Astrocyte (in vitro differentiated cells and primary cell): Measurements from ENCODE around the gene MAN1A1. TPM values are rescaled to one million over a fixed set of nuclear protein-coding genes. Genes with fewer than 3 reads are reported as not detected.

Experiments
- DNase-seq: peaks from one replicate; pipeline ENCODE4 v3.0.0-alpha.2; 2010; ENCODE audit warnings: low read depth
- FAIRE-seq: peaks from 2 replicates; lab custom pipeline; 2011; peaks lifted over from hg19 to GRCh38; lab: Jason Lieb, UNC
- H2AFZ ChIP-seq: 2 replicates; pipeline ENCODE4 v1.6.0; 2012; ENCODE audit warnings: low read depth, low read length, inconsistent platforms
- H3K27ac ChIP-seq: 2 replicates; pipeline ENCODE4 v1.5.1; 2011; ENCODE audit warnings: low read depth, low read length, inconsistent platforms
- H3K27me3 ChIP-seq: 2 replicates; pipeline ENCODE4 v1.6.0; 2011; ENCODE audit warnings: low read length, inconsistent platforms; ENCODE audit not compliant: insufficient read depth
- H3K36me3 ChIP-seq: 2 replicates; pipeline ENCODE4 v1.5.1; 2011; ENCODE audit warnings: low read length, inconsistent platforms; ENCODE audit not compliant: insufficient read depth
- H3K4me1 ChIP-seq: 2 replicates; pipeline ENCODE4 v1.5.1; 2011; ENCODE audit warnings: low read length, inconsistent platforms; ENCODE audit not compliant: insufficient read depth
- H3K4me2 ChIP-seq: 2 replicates; pipeline ENCODE4 v1.6.0; 2012; ENCODE audit warnings: low read length, inconsistent platforms
- H3K4me3 ChIP-seq: 2 replicates; pipeline ENCODE4 v1.5.1; 2011; ENCODE audit warnings: low read depth, mild to moderate bottlenecking, low read length, inconsistent platforms; ENCODE audit not compliant: insufficient read depth
- H3K79me2 ChIP-seq: 2 replicates; pipeline ENCODE4 v1.6.0; 2012; ENCODE audit warnings: mild to moderate bottlenecking, low read length, inconsistent platforms; ENCODE audit not compliant: insufficient read depth
- H3K9ac ChIP-seq: 2 replicates; pipeline ENCODE4 v1.6.0; 2012; ENCODE audit warnings: mild to moderate bottlenecking, low read length, inconsistent platforms
- H3K9me3 ChIP-seq: 2 replicates; pipeline ENCODE4 v1.5.1; 2012; ENCODE audit warnings: low read depth, mild to moderate bottlenecking, low read length, inconsistent platforms; ENCODE audit not compliant: insufficient read depth
- H4K20me1 ChIP-seq: 2 replicates; pipeline ENCODE4 v1.6.0; 2012; ENCODE audit warnings: low read length, inconsistent platforms; ENCODE audit not compliant: insufficient read depth
- H3K27ac Mint-ChIP-seq: one replicate; pipeline ENCODE4 v1.8.0; 2021; ENCODE audit warnings: mild to moderate bottlenecking, mixed read lengths; ENCODE audit not compliant: unreplicated experiment
- H3K27me3 Mint-ChIP-seq: one replicate; pipeline ENCODE4 v1.8.0; 2021; ENCODE audit warnings: low read depth, mixed read lengths; ENCODE audit not compliant: unreplicated experiment
- H3K36me3 Mint-ChIP-seq: one replicate; pipeline ENCODE4 v1.8.0; 2021; ENCODE audit warnings: low read depth, mixed read lengths; ENCODE audit not compliant: unreplicated experiment
- H3K4me1 Mint-ChIP-seq: one replicate; pipeline ENCODE4 v1.8.0; 2021; ENCODE audit warnings: low read depth, mixed read lengths; ENCODE audit not compliant: unreplicated experiment
- H3K4me3 Mint-ChIP-seq: one replicate; pipeline ENCODE4 v1.8.0; 2021; ENCODE audit warnings: mild to moderate bottlenecking, moderate library complexity, mixed read lengths; ENCODE audit not compliant: unreplicated experiment
- H3K9me3 Mint-ChIP-seq: one replicate; pipeline ENCODE4 v1.8.0; 2021; ENCODE audit warnings: mild to moderate bottlenecking, mixed read lengths; ENCODE audit not compliant: unreplicated experiment
- EZH2 ChIP-seq: IDR thresholded peaks from 2 replicates; pipeline ENCODE4 v1.6.1; 2012; ENCODE audit warnings: mild to moderate bottlenecking, low read length, inconsistent platforms; ENCODE audit not compliant: insufficient read depth
- total RNA-seq: library from RNA; stranded (reverse); gene quantifications from 2 replicates; pipeline ENCODE4 v1.2.1, GENCODE V29; 2021
- TF ChIP-seq, protein P1 (sequence below): IDR thresholded peaks from 2 replicates; pipeline ENCODE4 v1.5.1; 2011; ENCODE audit warnings: low read depth, mild to moderate bottlenecking, inconsistent platforms, low read length, moderate library complexity; ENCODE audit not compliant: insufficient read depth

MAN1A1 gene
- total RNA-seq, 1 donor from 2014 or later, result 11.7 TPM

DNA sequence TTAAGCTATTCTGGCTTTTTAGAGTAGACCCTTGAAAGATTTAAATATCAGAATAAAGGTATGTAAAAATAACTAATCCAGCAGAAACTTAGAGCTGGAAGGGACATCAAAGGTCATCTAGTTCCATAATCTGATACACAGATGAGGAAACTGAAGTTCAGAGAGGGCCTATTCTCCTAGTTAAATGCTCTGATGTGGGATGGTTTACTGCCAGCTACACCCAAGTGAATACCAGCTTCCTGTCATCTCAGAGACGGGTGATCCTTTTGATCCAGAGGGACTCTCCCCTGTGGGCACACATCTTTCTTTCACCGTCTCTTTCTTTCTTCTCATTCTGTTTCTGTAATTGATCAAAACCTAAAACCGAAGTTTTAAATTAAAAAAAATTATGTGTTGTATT, 94.1 kb downstream of the MAN1A1 start:
- Mint-ChIP-seq H3K9me3 (no peaks in the 10 kb centered on the region), H3K4me3 (no peak overlapping the region), H3K27me3 (no peaks in the 10 kb centered on the region), H3K27ac (no peak overlapping the region), H3K4me1 (no peaks in the 10 kb centered on the region), H3K36me3 (no peaks in the 10 kb centered on the region)
- no peak for DNase-seq
- H2AFZ ChIP-seq, result no peak overlapping the region
- H3K4me1 ChIP-seq, result no peaks in the 10 kb centered on the region
- TF ChIP-seq, protein P1, sequence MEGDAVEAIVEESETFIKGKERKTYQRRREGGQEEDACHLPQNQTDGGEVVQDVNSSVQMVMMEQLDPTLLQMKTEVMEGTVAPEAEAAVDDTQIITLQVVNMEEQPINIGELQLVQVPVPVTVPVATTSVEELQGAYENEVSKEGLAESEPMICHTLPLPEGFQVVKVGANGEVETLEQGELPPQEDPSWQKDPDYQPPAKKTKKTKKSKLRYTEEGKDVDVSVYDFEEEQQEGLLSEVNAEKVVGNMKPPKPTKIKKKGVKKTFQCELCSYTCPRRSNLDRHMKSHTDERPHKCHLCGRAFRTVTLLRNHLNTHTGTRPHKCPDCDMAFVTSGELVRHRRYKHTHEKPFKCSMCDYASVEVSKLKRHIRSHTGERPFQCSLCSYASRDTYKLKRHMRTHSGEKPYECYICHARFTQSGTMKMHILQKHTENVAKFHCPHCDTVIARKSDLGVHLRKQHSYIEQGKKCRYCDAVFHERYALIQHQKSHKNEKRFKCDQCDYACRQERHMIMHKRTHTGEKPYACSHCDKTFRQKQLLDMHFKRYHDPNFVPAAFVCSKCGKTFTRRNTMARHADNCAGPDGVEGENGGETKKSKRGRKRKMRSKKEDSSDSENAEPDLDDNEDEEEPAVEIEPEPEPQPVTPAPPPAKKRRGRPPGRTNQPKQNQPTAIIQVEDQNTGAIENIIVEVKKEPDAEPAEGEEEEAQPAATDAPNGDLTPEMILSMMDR, result no peak
- no peak for TF ChIP-seq EZH2
- H3K36me3 ChIP-seq, result no peaks in the 10 kb centered on the region
- H3K9me3 ChIP-seq, result no peaks in the 10 kb centered on the region
- H4K20me1 ChIP-seq, result no peaks in the 10 kb centered on the region
- no peaks in the 10 kb centered on the region for H3K79me2 ChIP-seq
- no peak overlapping the region for H3K27ac ChIP-seq
- H3K27me3 ChIP-seq, result no peaks in the 10 kb centered on the region
- no peak for FAIRE-seq
- no peak overlapping the region for H3K4me2 ChIP-seq
- no peak overlapping the region for H3K4me3 ChIP-seq
- no peak overlapping the region for H3K9ac ChIP-seq

- no peaks in the 10 kb centered on the region for H3K27me3 Mint-ChIP-seq
- TF ChIP-seq, protein P1, result no peak
- no peak for TF ChIP-seq EZH2
Measured at GRCh38 chr6:119250036-119250435, 99.5 kb downstream of the MAN1A1 start.

GRCh38 chr6:119249319-119249718, 100.2 kb downstream of the MAN1A1 start:
- Histone ChIP-seq H3K27ac (no peak overlapping the region), H3K9me3 (no peaks in the 10 kb centered on the region), H3K79me2 (no peaks in the 10 kb centered on the region), H3K27me3 (no peaks in the 10 kb centered on the region), H3K4me3 (no peak overlapping the region), H4K20me1 (no peaks in the 10 kb centered on the region), H2AFZ (no peak overlapping the region), H3K9ac (no peak overlapping the region), H3K4me1 (no peaks in the 10 kb centered on the region), H3K36me3 (no peaks in the 10 kb centered on the region), H3K4me2 (no peak overlapping the region)
- Mint-ChIP-seq H3K4me1 (no peaks in the 10 kb centered on the region), H3K9me3 (no peaks in the 10 kb centered on the region), H3K4me3 (no peak overlapping the region), H3K36me3 (peaks cover 2% of the 10 kb centered on the region), H3K27ac (no peak overlapping the region), H3K27me3 (no peaks in the 10 kb centered on the region)
- TF ChIP-seq EZH2, result no peak
- TF ChIP-seq, protein P1, result no peak
- no peak for DNase-seq
- no peak for FAIRE-seq

More at GRCh38 chr6:119250036-119250435, 99.5 kb downstream of the MAN1A1 start:
- no peak overlapping the region for H3K27ac Mint-ChIP-seq
- no peak overlapping the region for H3K27ac ChIP-seq
- no peaks in the 10 kb centered on the region for H3K79me2 ChIP-seq
- peaks cover 2% of the 10 kb centered on the region for H3K36me3 Mint-ChIP-seq
- H3K27me3 ChIP-seq, result no peaks in the 10 kb centered on the region
- no peaks in the 10 kb centered on the region for H3K9me3 ChIP-seq
- H3K4me3 Mint-ChIP-seq, result no peak overlapping the region
- no peaks in the 10 kb centered on the region for H3K4me1 Mint-ChIP-seq
- FAIRE-seq (no peak), DNase-seq (no peak)
- no peak overlapping the region for H3K4me2 ChIP-seq
- H3K9ac ChIP-seq, result no peak overlapping the region
- no peak overlapping the region for H3K4me3 ChIP-seq
- H2AFZ ChIP-seq, result no peak overlapping the region
- H3K36me3 ChIP-seq, result no peaks in the 10 kb centered on the region
- no peaks in the 10 kb centered on the region for H4K20me1 ChIP-seq
- H3K9me3 Mint-ChIP-seq, result no peaks in the 10 kb centered on the region
- H3K4me1 ChIP-seq, result no peaks in the 10 kb centered on the region
